GM18507 (cell line): ENCODE data around the gene LYSMD2.

Experiments used
- DNase-seq: peaks from one replicate; pipeline ENCODE4 v3.0.0; 2011; ENCODE audit warnings: low read depth; ENCODE audit not compliant: insufficient read length; ENCODE audit errors: extremely low spot score
- FAIRE-seq: peaks from 2 replicates; lab custom pipeline; 2011; peaks lifted over from hg19 to GRCh38; lab: Jason Lieb, UNC

The LYSMD2 gene

DNA sequence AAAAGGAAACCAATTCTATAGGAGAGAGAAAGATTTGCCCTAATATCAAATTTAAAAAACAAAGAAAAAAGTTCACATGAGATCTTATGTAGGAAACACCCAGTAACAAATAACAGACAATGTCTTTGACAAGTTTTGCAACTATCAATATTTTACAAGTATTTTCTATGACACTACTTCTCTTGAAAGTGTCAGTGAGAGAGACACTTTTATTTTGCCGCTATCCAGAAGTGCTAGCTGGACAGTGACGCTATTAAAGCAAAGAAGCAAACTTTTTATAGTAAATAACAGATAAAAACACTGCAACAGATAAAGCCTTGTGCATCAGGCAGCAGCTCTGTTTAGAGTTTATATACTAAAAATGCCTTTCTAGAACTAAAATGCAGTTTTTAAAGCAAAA is 13.3 kb downstream of the LYSMD2 start:
- FAIRE-seq (no peak), DNase-seq (no peak)

DNA sequence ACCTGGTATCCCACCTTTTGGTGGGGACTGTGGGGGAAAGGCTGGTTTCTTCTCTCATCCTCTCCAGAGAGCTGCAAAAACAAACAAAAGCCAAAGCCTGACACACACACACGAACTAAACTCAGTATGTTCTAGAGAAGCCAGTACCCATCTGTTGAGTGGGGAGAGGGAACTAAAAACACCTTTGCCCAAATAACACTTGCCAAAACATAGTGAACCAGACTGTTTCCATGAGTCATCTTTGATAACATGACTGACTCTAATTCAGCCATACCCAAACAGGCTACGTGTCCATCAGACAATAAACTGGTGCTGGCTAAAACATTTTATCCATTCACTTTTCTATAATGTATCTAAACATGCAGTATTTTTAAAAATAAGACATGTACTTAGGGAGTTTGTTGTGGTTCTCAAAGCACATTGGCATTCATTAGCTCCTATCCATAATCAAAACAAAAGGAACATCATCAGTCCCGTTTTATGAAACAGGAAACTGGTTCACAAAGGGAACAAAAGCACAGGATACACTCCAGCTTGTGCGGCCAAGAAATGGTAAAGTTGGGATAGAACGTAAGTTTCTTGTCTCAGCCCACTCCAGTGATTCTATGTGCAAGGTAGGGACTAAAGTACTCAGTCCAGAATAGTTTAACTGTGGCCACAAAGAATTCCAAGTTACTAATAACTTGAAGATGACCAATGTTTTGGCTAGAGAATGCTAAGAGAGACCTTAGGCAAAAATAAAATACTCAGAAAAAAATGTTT is 16.1 kb downstream of the LYSMD2 start:
- no peak for FAIRE-seq
- no peak for DNase-seq

DNA sequence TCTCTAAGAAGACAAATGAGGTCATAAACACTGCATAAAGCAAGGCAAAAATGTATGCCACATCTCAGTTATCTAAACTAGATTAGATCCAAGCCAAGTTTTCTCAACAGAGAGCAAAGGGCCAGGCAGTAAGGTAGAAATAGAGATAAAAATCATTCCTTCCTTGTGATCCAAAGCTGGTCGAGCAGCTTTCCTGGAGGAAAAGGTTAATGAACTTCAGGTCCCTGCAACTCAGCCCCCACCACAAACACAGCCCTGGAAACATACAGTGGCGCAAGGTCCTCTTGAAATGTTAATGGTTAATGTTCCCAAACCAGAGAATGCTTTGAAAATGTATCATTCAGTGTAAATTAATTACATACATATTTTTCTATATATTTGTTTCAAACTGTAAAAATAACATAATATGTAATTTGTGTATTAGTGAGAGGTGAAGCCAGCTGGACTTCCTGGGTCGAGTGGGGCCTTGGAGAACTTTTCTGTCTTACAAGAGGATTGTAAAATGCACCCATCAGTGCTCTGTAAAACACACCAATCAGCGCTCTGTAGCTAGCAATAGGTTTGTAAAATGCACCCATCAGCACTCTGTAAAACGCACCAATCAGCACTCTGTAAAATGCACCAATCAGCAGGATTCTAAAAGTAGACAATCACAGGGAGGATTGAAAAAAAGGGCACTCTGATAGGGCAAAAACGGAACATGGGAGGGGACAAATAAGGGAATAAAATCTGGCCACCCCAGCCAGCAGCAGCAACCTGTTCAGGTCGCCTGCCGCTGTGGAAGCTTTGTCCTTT is 17.1 kb downstream of the LYSMD2 start:
- DNase-seq: no peak
- no peak for FAIRE-seq

DNA sequence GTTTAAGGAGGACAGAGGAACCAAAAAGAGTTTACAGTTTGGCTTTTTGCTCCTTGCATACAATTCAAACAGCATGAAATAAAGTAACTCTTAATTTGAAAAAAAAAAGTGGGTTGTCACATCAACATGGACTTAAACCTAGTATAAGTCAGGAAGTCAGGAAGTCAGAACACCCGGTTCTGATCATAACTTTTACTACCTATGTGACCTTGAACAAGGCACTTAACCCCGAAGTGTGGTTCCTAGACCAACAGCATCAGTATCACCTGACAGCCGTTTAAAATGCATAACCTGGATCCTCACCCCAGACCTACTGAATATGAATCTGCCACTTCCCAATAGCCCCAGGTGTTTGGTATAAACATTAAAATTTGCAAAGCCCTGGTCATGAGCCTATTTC is 18.7 kb downstream of the LYSMD2 start:
- DNase-seq (no peak), FAIRE-seq (no peak)

DNA sequence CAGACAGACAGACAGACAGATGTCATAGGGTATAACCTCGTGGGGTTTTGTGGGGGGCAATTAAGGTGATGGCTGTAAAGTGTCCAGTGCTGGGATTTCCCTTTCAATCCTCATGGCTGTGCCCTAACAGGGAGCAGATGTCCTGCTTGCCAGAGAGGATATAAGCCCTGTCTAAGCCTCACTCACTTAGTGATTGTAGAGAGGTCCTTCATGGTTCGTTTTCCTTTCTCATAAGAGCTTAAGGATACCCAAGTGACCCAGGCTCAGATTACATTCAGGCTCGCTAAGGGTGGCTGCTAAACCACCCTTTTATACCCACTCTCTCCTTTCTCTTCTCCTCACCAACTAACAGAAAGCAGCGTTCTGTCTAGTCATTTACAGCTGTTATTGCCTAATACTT is 19.2 kb downstream of the LYSMD2 start:
- FAIRE-seq (no peak), DNase-seq (no peak)

DNA sequence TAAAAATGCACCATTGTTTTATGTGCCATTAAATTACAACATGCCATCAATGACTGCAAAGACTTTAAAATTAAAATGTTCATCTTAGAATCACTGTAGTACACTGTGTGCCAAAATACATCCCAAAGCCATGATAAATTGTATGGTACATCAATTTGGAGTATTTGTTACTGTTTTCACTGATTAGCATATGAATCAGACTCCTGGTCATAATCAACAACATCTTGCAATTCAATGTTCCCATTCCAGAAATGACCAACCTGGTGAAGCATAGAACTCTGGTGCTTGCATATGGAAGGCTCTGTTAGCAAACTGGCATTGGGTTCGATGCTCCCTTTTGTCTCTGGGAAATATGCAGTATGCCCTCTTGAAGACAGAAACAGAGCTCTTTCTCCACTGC is 22.5 kb downstream of the LYSMD2 start:
- FAIRE-seq (no peak), DNase-seq (no peak)

DNA sequence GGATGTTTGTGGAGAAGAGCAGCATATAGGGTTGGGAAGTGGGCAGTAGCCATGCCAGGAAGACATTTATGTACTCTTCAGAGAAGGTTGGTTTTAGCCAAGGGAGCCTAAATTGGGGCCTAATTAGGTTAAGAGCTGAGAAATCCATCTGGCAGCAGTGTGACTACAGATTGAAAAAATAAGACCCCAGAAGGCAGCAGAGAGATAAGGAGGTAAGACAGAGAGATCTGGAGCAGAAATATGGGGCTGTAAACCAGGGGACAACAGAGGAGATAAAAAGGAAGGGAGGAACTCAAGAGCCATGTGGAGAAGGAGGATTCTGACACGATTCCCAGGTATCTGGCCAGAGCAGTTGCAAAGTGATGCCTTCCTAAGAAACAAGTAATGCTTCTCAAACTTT is 23.3 kb downstream of the LYSMD2 start:
- no peak for FAIRE-seq
- no peak for DNase-seq

DNA sequence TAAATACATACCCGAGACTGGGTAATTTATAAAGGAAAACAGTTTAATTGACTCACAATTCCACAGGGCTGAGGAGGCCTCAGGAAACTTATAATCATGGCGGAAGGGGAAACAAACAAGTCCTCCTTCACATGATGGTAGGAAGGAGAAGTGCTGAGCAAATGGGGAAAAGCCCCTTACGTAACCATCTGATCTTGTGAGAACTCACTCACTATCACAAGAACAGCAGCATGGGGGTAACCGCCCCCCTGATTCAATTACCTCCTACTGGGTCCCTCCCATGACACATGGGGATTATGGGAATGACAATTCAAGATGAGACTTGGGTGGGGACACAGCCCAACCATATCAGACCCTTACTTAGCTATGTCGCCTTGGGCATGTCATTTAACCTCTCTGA is 28.4 kb downstream of the LYSMD2 start:
- DNase-seq: no peak
- FAIRE-seq: no peak

DNA sequence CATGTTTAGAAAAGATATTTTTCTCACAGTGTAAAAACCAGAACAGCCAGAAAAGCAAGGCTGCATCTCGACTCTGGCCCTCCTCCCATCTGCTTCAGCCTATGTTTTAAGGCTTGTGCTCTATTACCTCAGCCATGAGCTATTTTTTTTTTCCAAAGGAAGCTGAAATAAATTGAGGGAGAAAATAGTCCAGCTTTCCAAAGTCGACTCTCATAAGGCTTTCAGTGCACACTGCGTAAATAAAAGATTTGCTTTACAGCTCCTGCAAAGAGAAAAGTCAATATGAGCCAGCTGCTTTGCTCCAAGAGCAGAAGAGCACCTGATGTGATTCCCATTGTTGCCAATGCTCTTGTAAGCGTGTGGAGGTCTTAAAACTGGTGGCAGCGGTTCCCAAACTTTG is 29.4 kb downstream of the LYSMD2 start:
- DNase-seq: no peak

DNA sequence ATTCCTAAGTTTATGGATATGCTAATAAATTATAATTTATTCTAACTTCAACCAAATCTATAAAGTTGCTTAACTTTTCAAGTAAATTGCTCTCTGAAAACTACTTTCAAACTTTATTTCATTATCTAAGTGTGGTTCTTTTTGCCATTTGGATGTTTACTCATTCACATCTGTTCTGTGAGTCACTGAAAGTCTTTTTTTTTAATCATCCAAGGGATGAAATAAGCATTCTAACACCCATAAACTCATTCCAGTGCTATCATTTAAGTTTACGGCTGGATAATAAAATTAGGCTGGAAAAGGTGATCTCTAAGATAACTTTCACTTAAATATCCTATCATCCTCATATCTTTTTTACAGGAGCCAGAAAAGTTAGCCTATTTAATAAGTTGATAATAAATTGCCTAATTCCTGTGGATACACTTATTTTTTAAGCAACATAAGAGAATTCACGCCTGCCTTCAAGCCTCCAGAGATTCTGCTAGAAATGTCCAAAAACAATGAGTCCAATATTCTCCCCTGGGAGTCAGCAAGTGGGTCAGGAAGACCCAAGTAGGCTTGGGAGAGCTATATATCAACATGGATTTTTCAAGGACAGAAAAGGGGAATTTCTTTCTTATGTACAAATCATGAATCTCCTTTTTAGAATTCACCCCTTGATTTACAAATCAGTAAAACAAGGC is 30.4 kb downstream of the LYSMD2 start:
- no peak for FAIRE-seq
- DNase-seq: no peak

More for the DNA sequence above, 29.4 kb downstream of the LYSMD2 start:
- no peak for FAIRE-seq

DNA sequence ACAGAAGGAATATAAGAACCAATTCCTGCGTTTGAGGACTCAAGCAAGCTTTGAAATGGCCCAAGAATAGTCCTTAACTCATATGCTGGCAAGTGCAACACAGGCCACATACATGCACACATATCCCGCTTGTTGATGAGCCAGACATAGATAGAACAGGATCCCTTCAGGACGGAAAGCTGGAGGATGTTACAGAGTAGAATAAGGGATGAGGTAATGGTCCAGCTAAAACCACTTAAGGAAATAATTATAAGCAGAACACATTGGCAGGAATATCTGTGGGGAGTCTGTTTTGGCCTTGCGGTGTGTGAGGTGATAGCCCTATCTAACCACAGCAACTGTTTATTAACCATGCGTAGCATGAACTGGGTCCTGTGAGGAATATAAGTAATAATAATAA is 31.2 kb downstream of the LYSMD2 start:
- FAIRE-seq: no peak
- DNase-seq: no peak

DNA sequence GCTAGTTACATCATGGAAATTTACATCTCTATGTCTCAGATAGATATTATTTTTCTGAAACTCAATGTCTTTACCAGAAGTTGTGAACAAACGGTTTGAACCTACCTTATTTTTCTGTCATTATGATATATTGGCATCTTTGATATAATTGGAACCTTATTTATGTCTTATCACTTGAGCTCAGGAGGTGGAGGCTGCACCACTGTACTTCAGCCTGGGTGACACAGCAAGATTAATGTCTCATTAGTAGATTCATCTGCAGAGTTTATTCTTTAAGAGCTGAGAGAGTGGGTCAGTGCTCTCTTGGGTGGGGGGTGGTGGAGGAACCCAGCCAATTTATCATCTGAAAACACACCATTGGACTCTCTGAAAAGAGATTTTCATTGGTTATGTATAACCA is 34.7 kb downstream of the LYSMD2 start:
- DNase-seq (no peak), FAIRE-seq (no peak)

DNA sequence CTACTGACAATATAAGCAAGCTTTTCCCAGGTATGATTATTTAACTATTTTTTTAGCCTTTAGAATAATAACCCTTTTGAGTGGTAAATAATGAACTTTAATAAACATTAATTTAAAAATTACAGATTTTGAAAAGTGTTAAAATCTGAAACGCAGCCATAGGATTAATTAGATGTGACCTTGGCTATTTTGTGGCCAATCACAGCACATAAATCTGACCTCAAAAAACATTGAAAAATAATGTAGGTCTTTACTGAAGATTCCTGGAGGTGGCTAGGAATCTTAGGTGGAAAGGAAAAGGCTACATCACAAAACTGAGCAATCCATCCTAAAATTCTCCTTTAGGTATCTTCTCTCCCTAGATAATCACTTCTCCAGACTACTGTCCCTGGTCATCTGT is 38.1 kb downstream of the LYSMD2 start:
- DNase-seq (no peak), FAIRE-seq (no peak)

DNA sequence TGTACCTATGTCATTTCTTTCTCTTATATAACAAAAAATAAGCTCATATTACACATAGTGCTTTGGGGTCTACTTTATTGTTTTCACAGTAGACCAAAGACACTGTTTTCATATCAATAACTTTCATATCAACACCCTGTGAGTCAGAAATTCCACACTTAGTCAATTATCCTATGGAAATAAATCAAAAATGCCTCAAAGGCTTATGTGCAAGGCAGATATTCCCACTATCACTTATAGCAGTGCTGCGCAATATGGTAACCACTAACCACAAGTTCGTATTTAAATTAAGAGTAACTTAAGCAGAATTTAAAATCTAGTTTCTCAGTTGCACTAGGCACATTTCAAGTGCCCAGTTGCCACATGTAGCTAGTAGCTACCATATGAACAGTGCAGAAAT is 40.3 kb downstream of the LYSMD2 start:
- FAIRE-seq: no peak
- no peak for DNase-seq

DNA sequence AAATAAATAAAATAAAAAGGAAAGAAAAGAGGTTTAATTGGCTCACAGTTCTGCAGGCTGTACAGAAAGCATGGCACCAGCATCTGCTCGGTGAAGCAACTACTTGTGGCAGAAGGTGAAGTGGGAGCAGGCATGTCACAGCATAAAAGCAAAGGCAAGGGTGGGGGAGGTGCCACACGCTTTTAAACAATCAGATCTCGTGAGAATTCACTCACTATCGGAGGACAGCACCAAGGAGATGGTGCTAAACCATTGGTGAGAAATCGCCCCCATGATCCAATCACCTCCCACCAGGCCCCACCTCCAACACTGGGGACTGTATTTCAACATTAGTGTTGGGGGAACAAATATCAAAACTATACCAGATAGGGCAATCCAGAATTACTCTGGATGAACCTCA is 40.9 kb downstream of the LYSMD2 start:
- FAIRE-seq (no peak), DNase-seq (no peak)

DNA sequence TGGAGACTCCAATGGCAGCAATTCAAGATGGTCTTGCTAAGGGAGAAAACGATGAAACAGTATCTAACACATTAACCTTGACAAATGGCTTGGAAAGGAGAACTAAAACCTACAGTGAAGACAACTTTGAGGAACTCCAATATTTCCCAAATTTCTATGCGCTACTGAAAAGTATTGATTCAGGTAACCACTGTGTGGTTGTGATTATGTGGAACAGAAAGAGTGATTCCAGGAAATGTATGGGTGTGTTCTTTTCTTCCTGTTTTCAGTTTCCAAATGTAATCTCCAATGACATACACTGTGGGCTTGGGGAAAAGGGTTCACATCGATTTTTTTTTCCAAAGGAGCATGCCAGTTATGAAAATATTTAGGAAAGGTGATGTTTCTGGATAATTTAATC is 45.3 kb downstream of the LYSMD2 start:
- DNase-seq (no peak), FAIRE-seq (peak; percentile 53)

DNA sequence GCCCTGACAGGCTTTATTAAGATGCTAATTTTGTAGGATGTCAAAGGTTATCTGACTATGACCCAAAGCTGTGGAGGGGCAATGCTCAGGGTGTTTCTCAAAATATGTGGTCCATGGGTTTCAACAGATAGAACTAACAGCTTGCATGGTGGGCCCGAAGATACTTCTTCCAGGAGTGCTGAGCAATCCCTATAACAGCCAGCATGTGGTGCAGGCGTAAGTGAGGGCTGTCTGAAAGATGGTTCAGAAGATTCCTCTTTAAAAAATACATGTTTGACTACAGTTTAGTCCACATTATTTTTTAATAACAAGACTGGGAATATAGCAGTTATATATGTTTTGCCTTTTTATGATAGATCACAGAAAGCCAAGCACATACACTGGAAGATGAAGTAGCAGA is 48.6 kb downstream of the LYSMD2 start:
- DNase-seq: no peak
- FAIRE-seq: peak; percentile 44

DNA sequence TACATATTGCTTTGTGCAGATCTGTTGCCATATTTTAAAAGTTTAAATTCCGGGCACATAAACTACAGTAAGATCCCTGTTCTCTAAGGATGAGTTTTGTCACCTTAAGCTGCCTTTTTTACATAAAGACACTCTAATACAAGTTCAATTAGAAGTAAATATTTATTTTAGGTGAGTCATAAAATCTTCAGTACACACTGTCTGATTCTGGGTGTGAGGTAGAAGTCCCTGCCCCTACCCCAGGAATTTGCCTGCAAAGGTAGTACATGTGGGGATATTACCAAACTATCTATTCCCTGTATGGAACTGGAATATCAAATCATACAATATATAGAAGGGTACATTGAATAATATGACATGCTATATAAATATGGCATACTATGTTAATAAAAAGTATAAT is 49.9 kb downstream of the LYSMD2 start:
- FAIRE-seq: no peak
- DNase-seq: no peak

DNA sequence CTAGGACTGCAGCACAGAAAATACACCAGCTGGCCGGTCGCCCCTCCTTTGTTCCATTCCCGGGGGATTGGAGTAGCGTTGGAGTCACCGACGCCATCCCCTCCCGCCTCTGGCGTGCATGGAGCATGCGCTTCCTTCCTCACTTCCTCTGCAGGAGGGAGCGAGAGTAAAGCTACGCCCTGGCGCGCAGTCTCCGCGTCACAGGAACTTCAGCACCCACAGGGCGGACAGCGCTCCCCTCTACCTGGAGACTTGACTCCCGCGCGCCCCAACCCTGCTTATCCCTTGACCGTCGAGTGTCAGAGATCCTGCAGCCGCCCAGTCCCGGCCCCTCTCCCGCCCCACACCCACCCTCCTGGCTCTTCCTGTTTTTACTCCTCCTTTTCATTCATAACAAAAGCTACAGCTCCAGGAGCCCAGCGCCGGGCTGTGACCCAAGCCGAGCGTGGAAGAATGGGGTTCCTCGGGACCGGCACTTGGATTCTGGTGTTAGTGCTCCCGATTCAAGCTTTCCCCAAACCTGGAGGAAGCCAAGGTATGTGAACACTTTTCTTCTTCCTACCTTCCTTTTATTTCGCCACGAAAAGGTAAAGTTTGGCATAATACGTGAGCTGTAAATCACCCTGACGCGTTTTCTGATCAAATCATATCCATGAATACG is 56.0 kb downstream of the LYSMD2 start, which contains the start of gene SCG3:
Gene SCG3 (plus strand): TSS at position 201 of the 661 bp plus-strand sequence. CDS start 253 bp downstream, at position 454.
- DNase-seq (peak; percentile 2), FAIRE-seq (no peak)

DNA sequence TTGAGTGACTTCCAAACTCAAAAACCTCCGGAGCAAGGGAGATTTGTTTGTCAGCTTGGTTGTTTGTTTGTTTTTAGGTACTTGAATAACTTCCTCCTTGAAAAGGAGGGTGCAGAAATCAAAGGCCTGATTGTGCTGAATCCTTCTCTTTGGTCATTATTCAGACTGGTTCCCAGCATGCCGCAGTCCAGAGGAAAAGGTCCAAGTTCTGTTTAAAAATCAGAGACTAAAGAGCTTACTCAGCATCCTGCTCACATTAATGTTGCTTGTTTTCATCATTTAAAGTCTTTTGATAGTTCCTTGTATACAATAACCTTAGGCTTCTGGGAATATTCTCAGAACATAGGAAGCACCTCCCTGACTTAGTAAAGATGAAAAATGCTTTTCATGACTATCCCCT is 57.1 kb downstream of the LYSMD2 start:
- no peak for FAIRE-seq
- DNase-seq: no peak
